GM11168 (cell line): ENCODE data around the gene LRRC47.

ENCODE experiments used
- in situ Hi-C: fragments of 300-500 bp; cut with MboI; formaldehyde crosslinking; loops from one replicate; pipeline ENCODE4 v1.12.0; 2022; ENCODE audit warnings: low sequenced_read_pairs; ENCODE audit not compliant: unreplicated experiment

LRRC47 gene

DNA sequence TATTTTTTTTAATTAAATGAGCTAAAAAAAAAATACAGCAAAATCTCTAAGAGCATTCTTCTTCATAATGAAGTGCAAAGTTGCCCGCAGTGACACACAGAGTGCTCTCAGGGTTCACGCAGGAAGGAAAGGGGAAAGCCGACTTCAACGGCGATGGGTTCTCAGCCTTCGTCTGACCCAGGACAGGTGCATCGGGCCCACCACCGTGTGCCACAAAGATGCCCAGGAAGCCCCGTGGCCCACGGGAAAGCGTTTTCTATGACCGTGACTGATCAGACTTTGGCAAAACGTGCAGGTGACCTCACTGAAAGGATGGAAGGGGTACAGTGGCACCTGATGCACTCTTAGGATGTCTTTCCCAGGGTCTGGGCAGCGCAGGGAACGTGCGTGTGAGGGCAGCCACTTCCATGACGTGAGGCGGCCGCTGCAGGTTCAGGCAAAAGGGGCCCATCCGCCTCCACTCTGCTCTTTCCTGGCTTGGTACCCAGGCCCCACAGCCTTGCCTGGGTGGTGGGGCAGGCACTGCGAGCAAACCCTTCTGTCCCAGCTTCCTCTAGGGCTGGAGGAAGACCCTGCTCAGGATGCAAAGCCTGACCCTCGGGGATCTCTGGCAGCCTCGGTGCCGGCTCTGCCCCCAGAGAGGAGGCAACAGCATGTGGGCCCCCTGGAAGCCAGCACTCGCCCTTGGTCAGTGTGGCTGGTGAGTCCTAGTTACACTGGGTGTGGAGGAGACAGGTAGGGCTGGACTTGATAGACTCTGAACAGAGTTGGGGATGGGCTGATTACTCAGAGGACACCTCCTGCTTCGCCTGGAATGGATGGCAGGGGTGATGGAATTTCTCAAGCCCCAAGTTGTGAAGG lies 8.3 kb downstream of the LRRC47 start:
- in situ Hi-C loops, result no loop called here

DNA sequence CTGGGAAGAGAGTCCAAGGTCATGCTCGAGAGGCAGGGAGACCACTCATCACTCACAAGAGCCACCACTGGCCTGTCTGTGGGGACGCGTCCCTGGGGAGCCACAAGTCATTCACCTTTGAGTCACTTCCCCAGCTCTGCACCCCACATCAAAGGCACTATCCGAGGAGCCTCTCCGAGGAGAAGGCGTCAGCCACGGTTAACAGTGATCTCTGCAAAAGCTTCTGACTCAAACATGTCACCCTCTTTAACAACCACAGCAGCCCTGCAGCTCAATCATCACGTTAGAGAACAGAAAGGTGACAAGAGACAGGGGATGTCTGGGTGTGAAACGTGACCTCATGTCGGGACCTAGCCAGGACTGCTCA lies 9.0 kb downstream of the LRRC47 start:
- in situ Hi-C loops, result no loop called here

DNA sequence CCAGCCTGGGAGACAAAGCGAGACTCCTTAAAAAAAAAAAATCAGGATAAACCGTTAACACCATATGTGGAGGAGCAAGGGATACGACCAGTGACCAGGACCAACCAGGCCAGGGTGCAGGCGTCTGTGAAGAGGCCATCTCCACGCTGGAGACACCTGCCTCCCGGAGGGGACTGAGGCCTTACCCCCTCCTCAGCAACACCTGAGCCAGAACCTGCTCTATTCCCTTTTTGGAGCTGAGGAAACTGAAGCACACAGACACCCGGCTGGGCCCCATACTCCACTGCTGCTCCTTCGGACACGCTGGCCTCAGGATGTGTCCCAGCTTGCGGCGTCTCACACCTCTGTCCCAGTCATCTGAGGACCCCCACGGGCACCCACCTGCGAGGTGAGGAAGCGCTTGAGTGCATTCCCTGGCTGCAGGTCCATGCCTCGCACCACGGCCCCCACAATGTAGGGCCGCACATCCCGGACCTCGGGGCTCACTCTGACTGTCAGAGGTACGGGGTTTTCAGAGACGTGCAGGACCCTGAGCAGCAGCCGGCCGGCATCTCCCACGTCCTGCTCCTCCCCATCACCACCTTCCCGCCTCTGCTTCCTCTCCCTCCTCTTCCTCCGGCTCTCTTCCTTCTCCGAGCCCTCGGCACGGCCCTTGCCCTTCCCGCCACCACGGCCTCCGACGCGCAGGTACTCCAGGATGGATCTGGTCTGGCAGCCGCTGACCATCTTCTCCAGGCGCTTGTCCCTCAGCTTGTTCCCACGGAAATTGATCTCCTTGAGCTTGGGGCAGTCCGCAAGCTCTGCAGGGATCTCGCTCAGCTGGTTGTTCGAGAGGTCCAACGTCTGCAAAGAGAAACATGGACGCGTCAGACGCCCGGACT lies 9.6 kb downstream of the LRRC47 start:
- in situ Hi-C loops, result no loop called here

DNA sequence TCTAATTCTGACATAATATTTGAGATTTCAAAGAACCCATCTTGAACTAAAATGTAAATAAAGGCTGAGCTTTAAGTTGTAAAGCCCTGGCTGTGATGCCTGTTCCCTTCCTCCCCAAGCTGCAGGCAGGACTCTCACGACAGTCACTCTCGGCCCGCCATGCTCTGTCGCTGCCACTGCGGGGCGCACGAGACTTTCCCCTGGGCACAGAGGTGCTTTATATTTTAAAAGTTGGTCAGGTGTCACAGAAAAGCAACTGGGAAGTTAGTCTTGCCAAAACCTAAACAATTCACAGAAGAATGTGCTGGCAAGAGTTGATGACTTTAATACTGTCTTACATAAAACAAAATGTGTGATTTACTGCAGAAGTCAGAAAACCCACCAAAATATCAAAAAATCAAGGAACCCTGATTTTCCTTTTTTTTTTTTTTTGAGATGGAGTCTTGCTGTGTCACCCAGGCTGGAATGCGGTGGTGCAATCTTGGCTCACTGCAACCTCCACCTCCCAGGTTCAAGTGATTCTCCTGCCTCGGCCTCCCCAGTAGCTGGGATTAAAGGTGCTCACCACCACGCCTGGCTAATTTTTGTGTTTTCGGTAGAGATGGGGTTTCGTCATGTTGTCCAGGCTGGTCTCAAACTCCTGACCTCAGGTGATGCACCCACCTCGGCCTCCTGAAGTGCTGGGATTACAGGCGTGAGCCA lies 10.7 kb downstream of the LRRC47 start:
- in situ Hi-C loops, result no loop called here

DNA sequence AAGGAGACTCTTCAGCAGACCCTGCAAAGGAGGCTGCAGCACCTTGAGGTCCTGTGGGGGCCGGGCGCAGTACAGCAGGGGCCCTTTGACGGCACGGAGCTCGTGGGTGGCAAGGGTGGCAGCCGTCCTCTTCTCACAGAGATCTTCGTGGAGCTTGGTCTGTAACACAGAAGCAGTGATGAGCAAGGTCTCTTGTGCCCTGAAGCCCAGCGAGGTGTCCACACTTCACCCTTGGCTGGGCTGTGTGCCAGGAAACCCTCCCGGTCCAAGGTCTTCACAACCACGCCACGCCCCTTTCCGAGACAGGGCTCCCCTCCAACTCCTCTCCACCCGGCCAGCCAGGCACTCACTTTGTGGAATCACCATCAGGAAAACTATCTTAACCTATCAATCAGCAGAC lies 11.3 kb downstream of the LRRC47 start:
- in situ Hi-C loops, result no loop called here

DNA sequence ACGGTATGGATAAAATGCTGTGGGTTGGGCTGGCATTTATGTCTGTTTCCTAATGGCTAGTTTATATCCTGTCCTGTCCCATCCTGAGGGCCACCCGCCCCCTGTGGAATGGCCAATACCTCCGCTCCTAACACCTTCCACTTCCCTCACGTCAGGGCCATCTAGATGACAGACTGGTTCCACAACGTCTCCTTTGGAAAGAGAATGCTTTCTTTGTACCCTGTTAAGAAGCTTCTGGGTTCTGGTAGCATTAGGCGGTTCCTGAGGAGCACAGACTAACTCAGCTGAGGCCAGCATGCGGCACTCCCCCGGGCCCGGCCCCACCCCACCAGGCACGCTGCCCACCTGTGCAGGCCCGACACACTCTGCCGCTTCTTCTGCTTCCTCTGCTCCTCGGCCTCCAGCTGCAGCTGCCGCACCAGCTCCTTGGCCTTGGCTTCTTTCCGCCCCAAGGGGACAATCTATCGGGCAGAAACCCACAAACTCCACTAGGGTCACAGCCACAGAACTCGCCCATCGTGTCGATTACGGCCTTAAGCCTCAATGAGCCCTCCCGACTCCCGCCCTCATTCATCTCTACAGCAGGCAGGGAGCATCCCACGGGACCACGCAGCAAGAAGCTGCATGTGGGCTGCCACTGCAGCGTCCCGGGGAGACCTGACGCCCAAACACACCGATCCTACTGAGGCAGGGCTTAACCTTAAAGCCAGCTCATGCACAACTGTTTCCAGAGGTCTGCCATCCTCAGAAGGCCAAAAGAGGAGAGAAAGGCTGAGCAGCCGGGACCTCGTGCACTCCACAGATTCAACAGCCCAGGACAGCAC lies 12.4 kb downstream of the LRRC47 start:
- in situ Hi-C loops, result no loop called here

DNA sequence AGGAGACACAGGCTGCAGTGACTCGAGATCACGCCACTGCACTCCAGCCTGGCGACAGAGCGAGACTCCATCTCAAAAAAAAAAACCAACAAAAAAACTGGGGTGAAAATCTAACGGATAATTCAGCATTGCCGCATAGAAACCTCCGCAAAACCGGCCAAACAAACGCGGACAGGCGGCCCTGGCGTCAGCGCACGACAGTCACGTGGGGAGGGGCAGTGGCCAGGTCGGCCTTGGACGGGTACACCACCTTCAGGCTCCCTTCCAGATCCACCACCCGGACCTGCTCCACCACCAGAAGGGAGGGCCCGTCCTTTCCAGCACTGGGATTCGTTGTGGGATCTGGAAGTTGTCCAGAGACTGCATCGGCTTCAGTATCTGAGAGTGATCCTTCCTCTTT lies 15.4 kb downstream of the LRRC47 start:
- in situ Hi-C loops, result no loop called here

DNA sequence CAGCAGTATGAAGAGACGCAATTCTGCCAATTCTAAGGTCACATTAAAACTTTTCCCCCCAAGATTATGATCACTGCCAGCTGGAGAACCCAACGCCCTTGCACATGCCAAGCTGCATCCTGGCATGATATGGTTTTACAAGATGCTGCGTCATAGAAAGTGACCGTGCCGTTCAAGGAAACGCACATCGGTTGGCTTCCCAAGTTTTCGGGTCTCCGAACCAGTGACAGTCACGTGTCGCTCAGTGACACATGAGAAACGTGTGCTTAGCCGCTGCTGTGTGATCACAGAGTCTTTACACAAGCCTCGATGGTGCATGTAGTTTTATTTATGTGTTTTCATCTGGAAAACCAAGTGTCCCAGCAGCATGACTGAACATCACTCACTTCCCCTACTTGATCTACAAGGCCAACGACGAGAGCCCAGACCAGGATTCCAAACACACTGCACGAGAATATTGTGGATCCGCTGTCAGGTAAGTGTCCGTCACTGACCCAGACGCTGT lies 16.3 kb downstream of the LRRC47 start:
- in situ Hi-C loops, result no loop called here

DNA sequence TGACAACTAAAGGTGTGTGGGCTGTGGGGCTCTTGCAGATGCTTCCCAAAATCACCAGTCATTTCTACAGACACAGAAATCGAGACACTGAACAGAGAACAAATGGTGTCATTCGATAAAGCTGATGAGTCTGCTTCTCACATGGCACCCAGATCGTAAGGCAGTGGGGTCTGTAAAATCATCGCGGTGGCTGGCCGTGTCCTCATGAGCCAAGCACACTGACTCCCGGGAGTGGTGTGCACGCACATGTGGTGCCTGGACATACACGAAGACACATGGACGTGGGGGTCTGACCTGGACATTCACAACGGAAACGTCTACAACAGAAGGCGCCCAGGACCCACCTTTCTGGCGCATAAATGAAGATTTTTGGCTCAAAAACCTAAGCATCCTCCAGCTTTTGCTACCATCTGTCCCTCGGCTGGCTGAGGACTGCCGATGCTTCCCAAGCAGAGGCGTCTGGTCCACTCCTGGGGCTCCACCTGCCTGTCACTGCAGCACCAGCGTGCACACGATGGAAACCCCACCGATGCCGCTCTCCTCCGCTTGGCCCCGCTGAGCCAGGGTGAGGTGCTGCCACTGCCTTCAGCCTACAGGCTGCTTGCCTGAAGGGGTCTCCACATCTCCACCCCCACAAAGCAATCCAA lies 16.9 kb downstream of the LRRC47 start:
- in situ Hi-C loops, result no loop called here

DNA sequence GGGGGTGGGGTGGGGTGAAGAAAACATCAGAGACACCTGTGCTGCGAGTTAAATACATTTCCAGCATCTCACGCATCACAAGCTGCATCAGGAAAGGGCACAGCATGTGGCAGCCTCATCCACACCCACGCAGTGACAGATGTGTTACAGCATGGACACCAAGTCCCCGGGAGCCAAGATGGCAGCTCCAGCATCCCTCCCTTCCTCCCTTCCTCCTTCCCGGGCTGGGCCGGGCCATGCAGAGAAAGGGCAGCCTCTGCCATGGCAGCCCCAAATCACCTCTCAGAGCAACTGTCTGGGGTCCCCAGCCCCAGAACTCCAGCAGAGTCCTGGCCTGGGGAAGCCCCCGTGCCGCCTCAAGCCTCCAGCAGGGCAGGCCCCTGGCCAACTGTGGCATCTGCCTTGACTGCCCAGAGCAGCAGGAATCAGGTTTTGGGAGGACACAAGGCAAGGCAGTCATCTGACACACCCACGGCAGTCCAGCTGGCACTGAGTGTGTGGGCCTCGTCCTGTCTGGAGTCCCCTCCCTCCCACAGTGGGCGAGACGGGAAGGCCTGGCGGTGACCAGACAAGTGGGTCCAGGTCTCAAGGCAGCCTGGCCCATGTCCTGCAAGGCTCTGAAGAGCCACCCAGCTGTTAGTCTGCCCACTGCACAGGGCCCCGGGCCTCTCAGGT lies 17.6 kb downstream of the LRRC47 start:
- in situ Hi-C loops, result no loop called here

DNA sequence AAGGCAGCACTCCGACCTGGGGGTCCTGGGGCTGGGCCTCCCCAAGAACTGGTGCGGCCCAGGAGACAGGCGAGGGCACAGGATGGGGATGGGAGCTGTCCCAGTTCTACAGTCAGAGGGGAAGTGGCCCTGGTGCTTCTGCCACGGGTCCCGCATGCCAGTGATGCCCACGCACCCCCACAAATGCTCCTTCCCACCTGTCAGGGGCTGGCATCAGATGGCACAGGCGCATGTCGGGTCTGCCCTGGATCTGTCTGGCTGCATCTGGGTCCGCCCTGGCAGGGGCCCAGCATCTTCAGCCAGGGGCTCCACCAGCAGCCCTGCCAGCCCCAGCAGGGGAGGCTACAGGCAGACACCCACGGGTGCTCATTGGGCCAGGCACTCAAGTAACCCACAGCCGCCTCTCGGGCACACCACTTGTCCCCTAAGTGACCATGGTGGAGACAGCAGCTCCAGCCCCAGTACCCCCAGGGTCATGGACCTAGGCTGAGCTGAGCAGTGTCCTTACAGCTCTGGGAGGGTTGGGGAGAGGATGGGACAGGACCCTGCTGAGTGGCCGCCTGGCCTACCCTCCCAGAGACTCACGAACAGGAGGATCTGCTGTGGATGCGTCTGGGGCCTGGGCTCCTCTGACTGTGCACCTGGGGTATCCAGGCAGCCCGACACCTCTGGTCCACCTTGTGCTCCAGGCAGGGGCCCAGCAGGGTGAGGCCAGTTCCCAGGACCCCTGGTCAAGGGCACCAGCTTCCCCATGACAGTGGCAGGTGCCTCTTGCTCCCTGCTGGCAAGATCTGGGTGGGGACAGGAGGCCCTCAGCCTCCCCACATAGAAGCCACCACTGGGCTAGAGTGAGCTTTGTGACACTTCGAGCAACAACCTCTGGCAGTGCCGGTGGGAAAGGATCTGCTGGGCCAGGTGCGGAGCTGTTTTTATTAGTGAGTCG lies 18.4 kb downstream of the LRRC47 start:
- in situ Hi-C loops, result no loop called here

DNA sequence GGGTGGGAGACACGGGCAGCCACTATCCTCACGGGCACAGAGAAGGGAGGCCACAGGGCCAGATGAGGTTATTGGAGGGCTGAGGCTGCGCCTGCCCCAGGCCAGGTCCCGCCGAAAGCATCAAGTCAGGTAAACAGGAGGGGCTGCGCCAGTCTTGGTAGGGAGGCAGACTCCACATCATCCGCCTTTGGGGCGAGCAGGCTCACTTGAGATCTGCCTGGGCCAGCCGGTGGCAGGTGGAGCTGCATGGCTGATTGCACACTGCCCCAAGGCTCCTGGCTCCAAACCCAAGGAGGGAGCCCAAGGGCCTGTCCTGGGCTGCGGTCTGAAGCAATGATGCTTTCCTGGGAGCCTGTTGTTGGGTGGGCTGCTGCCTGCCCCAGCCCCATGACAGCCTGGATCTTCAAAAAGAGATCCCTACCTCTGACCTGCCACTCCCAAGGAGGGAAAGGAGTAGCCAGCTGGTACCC lies 19.2 kb downstream of the LRRC47 start:
- in situ Hi-C loops, result no loop called here

DNA sequence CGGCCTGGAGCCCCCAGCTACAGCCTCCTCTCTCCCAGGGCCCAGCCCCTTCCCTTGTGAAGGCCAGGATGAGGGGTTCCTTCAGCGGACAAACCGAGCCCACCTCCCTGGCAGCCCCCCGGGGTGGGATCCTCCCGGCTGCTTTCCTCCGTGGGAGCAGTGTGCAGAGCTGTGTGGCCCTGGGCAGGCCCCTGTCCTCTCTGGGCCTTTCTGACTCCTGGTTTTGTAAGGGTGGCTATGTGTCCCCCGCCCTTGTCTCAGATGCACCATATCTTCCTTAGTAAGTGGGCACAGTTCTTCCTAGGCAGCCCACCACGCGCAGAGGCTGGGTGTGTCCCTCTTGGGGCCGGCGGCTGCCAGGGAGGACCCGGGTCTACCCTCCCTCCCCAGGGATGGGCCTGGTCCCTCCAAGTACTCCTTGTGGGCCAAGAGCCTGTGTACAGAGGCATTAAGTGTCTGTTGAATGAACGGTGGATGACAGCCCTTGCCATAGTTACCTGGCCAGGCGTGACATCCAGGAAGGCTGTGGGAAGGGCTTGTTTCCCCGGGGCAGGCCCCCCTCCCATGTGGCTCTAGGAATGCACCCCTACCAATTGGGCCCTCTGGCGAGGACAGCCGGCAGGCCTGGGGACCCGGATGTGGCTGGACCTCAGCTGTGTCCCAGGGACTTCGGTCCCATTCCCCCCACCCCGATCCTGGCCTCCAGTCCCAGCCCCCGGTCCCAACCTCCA lies 19.9 kb downstream of the LRRC47 start:
- in situ Hi-C loops, result no loop called here

DNA sequence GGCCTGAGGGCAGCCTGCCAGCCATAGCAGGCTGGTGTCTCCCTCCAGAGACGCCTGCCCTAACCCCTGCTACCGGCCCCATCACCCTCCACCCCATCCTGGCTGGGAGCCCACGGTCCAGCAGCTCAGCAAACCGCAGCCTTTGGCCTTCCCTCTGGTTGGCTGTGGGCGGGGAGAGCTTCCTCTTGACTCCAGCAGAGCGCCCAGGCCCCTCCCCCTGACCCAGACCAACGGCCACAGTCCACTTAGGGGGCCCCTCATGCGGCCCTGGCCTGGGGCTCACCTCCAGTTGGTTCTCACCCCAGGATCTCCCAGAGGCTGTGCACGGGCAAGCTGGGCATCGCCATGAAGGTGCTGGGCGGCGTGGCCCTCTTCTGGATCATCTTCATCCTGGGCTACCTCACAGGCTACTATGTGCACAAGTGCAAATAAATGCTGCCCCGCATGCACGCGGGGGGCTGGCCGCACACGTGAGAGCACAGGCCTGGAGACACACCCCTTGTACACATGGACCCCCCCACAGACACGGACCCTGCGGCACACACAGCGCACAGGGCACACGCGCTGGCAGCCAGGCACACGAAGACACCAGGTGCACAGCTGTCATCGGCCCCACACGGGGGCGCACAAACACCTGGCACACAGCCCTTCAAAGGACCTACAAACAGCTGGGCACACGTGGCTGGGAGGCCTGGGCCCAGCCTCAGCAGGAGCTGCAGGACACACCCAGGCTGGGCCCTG lies 20.6 kb downstream of the LRRC47 start:
- in situ Hi-C loops, result no loop called here

DNA sequence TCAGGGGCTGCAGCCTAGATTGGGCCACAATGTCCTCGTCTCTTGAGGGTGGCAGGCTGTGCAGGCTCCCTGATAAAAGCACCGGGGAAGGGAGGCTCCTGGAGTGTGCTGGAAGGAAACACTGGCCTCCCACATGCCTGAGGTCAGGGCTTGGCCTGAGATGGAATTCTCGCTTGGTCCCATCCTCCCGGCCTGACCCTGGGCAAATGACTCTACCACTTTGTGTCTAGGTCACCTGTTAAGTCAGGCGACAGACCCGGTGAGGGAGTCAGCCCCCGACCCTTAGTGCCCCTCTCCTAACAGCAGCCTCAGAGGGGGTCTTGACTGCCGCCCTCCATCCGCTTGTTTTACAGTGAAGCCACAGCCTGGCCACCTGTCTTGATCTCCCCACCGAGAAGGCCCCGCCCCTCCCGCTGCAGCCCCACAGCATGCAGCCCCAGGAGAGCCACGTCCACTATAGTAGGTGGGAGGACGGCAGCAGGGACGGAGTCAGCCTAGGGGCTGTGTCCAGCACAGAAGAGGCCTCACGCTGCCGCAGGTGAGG lies 21.3 kb downstream of the LRRC47 start:
- in situ Hi-C loops, result no loop called here
